ENCODE measurements around the gene FAM111A.

DNA sequence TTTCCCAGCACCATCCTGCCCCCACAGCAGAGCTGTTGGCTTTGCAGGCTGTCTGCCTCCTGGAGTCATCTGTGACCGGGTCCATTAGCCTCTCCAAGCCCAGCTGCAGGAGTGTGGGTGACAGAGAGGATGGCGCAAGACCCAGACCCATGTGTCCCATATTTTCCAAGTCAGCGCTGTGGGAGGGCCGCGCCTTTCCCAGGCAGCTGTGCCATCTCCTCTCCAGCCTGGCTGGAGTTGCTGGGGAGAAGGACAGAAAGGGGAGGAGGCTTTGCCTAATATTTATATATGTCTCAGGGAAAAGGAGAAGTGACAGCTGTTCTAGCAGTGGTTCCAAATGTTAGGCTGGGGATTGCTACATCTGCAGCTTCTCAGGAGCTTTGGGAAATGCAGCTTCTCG lies 44.9 kb downstream of the FAM111A start:
- TF ChIP-seq, protein P1, sequence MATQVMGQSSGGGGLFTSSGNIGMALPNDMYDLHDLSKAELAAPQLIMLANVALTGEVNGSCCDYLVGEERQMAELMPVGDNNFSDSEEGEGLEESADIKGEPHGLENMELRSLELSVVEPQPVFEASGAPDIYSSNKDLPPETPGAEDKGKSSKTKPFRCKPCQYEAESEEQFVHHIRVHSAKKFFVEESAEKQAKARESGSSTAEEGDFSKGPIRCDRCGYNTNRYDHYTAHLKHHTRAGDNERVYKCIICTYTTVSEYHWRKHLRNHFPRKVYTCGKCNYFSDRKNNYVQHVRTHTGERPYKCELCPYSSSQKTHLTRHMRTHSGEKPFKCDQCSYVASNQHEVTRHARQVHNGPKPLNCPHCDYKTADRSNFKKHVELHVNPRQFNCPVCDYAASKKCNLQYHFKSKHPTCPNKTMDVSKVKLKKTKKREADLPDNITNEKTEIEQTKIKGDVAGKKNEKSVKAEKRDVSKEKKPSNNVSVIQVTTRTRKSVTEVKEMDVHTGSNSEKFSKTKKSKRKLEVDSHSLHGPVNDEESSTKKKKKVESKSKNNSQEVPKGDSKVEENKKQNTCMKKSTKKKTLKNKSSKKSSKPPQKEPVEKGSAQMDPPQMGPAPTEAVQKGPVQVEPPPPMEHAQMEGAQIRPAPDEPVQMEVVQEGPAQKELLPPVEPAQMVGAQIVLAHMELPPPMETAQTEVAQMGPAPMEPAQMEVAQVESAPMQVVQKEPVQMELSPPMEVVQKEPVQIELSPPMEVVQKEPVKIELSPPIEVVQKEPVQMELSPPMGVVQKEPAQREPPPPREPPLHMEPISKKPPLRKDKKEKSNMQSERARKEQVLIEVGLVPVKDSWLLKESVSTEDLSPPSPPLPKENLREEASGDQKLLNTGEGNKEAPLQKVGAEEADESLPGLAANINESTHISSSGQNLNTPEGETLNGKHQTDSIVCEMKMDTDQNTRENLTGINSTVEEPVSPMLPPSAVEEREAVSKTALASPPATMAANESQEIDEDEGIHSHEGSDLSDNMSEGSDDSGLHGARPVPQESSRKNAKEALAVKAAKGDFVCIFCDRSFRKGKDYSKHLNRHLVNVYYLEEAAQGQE (tag by site-specific recombination; IDR thresholded peaks at IDR 0.05), result no peak
- TF ChIP-seq, protein P2, sequence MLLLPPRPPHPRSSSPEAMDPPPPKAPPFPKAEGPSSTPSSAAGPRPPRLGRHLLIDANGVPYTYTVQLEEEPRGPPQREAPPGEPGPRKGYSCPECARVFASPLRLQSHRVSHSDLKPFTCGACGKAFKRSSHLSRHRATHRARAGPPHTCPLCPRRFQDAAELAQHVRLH (tag by site-specific recombination; IDR thresholded peaks at IDR 0.05), result no peak
- TF ChIP-seq ZNF184 (tag by site-specific recombination; IDR thresholded peaks at IDR 0.05), result no peak
- TF ChIP-seq, protein P3, sequence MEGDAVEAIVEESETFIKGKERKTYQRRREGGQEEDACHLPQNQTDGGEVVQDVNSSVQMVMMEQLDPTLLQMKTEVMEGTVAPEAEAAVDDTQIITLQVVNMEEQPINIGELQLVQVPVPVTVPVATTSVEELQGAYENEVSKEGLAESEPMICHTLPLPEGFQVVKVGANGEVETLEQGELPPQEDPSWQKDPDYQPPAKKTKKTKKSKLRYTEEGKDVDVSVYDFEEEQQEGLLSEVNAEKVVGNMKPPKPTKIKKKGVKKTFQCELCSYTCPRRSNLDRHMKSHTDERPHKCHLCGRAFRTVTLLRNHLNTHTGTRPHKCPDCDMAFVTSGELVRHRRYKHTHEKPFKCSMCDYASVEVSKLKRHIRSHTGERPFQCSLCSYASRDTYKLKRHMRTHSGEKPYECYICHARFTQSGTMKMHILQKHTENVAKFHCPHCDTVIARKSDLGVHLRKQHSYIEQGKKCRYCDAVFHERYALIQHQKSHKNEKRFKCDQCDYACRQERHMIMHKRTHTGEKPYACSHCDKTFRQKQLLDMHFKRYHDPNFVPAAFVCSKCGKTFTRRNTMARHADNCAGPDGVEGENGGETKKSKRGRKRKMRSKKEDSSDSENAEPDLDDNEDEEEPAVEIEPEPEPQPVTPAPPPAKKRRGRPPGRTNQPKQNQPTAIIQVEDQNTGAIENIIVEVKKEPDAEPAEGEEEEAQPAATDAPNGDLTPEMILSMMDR (tag by site-specific recombination; IDR thresholded peaks at IDR 0.05), result no peak
- TF ChIP-seq ZNF48 (tag by site-specific recombination; IDR thresholded peaks at IDR 0.05), result no peak
- no peak for TF ChIP-seq ZNF223 (tag by site-specific recombination; IDR thresholded peaks at IDR 0.05)
